GM18858 (cell line): Measurements from ENCODE around the gene KRTAP5-7.
"Not testable (repeated sequence)": the region's sequence is repeated elsewhere in the genome, so short reads cannot be mapped to it uniquely, and the experiment has no call there.

Experiments
- ATAC-seq: cut with Tn5 transposase; IDR thresholded peaks from one replicate; pipeline ENCODE4 v1.9.1; 2021; ENCODE audit not compliant: unreplicated experiment

KRTAP5-7 gene

DNA sequence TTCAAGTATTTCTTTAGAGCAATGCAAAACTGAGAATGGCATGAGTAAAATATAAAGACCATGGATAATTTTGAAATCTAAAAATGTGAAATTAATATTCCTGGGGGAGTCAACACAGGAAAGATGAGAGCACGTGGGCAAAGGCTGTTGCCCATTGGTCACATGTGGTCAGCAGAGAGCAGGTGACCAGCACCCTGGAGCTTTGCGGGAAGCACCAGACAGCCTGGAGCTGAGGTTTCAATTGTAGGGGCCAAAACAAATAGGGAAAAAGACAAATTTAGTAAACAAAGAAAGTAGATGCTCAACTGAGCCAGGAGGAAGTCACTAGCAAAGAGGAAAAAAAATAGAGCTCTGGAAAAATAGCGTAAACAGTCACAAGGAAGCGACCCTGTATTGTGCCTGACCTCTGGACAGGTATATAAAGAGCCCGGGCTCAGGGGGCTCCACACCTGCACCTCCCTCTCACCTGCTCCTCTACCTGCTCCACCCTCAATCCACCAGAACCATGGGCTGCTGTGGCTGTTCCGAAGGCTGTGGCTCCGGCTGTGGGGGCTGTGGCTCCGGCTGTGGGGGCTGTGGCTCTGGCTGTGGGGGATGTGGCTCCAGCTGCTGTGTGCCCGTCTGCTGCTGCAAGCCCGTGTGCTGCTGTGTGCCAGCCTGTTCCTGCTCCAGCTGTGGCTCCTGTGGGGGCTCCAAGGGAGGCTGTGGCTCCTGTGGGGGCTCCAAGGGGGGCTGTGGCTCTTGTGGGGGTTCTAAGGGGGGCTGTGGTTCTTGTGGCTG is at the start of gene KRTAP5-7:
Gene KRTAP5-7 (plus strand): TSS at position 472 of the 780 bp plus-strand sequence. CDS start 34 bp downstream, at position 506.
- ATAC-seq = not testable (repeated sequence)

DNA sequence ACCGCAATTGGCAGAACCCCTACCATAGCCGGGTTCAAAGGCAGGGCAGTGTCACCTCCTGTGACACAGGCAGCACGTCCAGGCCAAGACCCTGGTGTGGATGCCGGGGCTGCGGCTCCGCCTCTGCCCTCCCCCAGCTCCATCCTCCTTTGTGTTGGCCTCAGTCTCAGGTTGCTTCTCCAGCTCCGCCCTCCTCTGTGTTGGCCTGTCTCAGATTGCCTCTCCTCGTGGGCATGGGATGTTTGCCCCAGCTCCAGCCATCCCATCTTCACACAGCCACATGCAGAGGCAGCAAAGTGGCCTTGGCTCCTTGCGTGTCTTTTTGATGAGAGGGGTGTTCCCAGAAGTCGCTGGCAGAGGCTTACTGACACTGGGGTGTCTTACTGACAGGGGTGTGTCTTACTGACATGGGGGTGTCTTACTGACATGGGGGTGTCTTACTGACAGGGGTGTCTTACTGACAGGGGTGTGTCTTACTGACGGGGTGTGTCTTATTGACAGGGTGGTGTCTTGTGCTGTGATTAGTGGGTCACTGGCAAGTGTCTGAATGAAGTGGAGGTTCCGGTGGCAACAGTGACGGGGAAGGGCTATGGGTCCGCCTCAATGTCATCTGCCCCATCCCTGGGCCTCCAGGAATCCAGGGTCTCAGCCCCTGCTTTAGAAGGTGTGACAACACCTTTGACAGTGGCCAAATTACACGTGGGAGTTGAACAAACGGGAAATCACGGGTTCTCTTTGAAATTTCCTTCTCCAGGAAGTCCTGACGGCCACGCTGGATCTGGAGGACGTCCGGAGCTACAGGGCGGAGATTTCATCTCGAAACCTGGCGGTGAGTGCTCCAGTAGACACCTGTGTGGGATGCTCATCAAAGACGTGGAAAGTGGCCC is 49.2 kb upstream of the KRTAP5-7 start:
- ATAC-seq = no peak

GRCh38 chr11:71478528-71478840 is 48.6 kb upstream of the KRTAP5-7 start:
- no peak for ATAC-seq

DNA sequence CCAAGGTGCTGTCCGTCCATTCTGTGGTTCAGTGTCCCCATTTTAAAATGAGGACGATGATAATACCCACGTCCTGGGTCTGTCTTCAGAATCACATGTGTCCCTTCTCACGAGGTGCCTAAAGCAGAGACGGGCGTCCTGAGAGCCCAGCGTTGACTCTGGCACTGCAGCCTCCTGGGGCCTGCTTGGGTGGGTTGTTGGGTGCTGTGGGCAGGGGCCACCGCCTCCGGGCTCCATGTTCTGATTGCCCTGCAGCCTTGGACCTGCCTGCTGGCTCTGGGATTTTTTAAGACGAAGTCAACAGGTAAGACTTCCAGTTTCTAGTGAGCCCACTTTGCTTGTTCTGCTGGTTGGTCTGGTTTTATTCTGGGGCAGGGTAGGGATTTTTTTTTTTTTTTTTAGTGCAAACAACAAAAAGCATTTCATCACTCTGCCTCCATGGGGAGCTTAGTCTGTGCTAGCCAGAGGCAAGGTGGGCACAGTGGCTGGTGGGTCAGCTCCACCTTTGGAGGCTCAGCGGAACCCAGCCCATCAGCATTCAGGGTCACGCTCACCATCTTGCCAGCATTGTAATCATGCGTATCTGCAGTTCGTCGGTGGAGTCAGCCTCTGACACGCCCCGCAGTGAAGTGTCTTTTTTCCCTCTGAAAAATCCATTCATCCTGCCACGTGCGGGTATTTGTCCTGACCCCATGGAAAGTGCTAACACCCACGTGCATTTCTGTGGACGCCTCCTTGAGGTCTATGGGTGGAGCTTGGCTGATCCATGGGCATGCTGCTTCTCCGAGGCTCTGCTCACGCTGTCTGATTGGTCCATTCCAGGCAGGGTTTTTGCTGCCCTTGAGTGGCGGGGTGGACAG is 45.7 kb upstream of the KRTAP5-7 start:
- no peak for ATAC-seq

DNA sequence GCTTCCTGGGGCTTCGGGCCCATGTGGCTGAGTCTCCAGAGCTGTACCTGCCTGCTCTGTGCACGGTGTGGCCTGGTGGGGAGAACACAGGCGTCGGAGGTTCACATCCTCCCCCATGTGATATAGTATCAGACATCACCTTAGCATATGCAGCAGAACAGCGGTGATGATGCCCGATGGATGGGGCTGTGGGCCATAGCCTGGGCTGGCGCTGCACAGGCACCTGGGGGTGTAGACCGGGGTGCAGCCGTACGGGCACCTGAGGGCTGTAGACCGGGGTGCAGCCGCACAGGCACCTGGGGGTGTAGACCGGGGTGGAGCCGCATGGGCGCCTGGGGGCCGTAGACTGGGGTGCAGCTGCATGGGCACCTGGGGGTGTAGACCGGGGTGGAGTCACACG is 44.9 kb upstream of the KRTAP5-7 start:
- no peak for ATAC-seq

GRCh38 chr11:71482746-71483364 is 44.2 kb upstream of the KRTAP5-7 start:
- ATAC-seq = no peak

- no peak for ATAC-seq
Measured at GRCh38 chr11:71483692-71484091, 43.4 kb upstream of the KRTAP5-7 start.

- ATAC-seq = no peak
Measured at GRCh38 chr11:71484248-71485062, 42.6 kb upstream of the KRTAP5-7 start.

DNA sequence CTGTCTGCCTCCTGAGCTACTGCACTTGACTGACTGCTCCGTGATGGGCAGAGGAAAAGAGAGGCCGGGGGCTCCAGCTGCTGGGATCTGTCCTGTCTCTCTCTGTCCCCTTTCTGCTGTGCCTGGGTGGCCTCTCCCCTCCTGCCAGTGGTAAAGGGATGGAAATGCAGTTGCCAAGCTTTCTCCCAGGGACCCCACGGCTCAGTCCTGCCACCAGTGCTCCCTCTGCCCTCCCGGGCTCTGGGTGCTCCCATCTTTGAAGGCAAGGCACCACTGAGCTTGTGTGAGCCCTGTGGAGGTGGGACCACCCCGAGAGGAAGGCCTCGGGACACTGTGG is 42.0 kb upstream of the KRTAP5-7 start:
- no peak for ATAC-seq

DNA sequence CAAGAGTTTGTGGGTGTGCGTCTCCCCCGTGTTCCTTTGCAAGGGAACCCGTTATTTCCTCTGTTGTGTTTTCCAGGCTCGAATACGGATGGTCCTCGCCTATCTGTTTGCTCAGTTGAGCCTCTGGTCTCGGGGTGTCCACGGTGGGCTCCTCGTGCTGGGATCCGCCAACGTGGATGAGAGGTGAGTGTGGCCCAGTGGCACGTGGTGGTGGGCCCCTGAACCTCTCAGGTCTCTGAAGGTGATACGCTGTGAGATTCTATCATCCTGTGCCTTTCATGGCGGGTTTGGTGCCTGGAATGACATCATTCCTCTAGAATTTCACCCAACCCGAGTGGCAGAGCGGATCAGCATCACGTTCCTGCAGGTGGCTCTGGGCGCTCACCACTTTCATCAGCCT is 41.6 kb upstream of the KRTAP5-7 start:
- ATAC-seq = no peak

DNA sequence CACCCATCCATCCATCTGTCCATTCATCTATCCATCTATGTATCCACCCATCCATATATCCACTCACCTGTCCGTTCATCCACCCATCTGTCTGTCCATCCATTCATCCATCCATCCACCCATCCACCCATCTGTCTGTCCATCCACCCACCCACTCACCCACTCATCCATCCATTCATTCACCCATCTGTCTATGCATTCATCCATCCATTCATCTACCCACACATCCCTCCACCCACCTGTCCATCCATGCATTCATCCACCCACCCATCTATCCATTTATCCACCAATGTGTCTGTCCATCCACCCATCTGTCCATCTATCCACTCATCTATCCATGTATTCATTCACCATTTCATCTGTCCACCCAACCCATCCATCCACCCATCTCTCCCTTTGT is 40.7 kb upstream of the KRTAP5-7 start:
- ATAC-seq = no peak

DNA sequence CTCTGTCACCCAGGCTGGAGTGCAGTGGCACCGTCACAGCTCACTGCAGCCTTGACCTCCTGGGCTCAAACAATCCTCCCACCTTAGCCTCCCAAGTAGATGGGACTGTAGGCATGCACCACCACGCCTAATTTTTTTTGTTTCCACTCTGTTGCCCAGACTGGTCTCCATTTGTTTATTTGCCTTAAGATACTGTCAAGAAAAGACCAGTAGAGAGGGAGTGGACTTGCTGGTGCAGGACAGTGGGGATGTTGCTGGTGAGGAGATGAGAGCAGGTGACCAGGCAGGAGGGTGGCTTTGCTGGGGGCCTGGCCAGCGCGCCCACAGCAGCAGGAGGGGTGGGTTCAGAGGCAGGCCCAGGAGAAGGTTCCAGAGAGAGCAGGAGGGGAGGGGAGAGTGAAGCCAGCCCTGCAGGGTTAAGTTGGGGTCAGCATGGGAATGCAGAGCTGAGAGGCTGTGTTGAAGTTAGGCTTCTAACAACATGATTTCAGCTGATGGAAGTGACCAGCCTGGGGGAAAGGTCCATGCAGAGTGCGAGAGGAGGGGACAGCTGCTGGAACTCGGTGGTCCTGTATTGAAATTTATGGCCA is 38.3 kb upstream of the KRTAP5-7 start:
- ATAC-seq = no peak

GRCh38 chr11:71489311-71490043 is 37.6 kb upstream of the KRTAP5-7 start:
- ATAC-seq = no peak

GRCh38 chr11:71490044-71490730 is 36.9 kb upstream of the KRTAP5-7 start:
- no peak for ATAC-seq

GRCh38 chr11:71490731-71491390 is 36.2 kb upstream of the KRTAP5-7 start:
- ATAC-seq = no peak

- no peak for ATAC-seq
Measured at GRCh38 chr11:71491531-71491930, 35.5 kb upstream of the KRTAP5-7 start.

DNA sequence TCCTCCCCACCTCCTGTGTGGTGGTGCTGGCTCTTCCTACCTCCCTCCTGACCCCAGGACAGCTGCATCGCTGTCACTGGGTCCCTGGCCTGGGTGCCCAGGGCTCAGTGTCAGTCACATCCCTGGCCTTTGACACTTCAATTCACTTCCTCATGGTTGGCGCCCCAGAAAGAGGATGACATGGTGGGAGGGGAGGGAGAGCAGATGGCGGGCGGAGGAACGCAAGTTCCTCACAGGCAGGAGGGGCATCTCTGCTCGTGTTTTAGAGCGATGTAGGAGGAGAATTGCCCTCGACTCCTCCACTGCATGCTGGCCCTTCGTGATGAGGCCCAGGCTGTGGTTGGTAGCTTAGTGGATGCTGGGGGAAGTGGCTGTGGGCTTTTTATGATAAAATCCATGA is 35.1 kb upstream of the KRTAP5-7 start:
- ATAC-seq = no peak
